Pulmonary artery endothelial cell (primary cell): ENCODE data around the gene SIPA1L3. TPM values are rescaled to one million over a fixed set of nuclear protein-coding genes. Genes with fewer than 3 reads are reported as not detected.
"Not testable (repeated sequence)": the region's sequence is repeated elsewhere in the genome, so short reads cannot be mapped to it uniquely, and the experiment has no call there.

Experiments
- DNase-seq: peaks from one replicate; pipeline ENCODE4 v3.0.0-alpha.2; 2011; ENCODE audit warnings: low read depth, low spot score
- total RNA-seq: library from RNA; depleted of rRNA; stranded (reverse); fragments of >200 nt; gene quantifications from 2 replicates; pipeline ENCODE4 v1.2.3, GENCODE V29; 2014

The SIPA1L3 gene
- total RNA-seq, 1 donor from 2014 or later = 9.7 TPM

GRCh38 chr19:38043649-38044144 lies 136.7 kb downstream of the SIPA1L3 start:
- DNase-seq = no peak

DNA sequence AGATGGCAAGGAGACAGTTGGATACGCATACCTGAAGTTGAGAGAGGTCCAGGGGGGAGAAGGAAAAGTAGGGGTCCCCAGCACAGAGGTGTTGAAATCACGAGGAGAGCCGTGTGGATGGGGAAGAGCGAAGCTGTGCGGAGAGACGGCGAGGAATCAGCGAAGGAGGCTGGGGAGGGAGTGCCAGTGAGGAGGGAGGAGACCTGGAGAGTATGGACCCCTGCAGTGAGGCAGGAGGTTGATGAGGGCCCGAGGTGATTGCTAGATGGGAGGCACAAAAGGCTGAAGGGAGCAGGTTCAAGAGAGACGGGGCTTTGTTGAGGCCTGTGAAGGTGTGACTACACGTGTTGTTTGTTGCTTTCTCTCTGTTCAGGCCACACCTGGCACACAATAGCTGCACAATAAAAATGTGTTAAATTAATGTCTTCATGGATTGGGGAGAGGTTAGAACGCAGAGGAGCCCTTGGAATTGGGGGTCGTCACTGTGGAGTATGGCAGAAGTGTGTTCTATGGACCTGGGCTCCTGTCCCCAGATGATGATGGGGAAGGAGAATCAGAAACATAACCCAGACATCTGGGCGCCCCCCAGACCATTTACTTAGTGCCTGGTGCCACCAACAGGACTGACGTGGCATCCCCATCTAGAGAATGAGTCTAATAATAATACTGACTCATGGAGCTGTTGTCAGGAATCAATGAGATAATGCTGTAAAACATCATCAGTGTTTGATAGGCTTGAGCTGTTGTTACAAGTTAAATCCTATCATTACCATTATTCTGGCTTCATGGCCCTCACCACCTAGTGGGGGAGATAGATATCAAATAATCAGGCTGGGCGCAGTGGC lies 137.5 kb downstream of the SIPA1L3 start:
- no peak for DNase-seq

- no peak for DNase-seq
These were observed 138.7 kb downstream of the SIPA1L3 start for GRCh38 chr19:38045554-38046253.

DNA sequence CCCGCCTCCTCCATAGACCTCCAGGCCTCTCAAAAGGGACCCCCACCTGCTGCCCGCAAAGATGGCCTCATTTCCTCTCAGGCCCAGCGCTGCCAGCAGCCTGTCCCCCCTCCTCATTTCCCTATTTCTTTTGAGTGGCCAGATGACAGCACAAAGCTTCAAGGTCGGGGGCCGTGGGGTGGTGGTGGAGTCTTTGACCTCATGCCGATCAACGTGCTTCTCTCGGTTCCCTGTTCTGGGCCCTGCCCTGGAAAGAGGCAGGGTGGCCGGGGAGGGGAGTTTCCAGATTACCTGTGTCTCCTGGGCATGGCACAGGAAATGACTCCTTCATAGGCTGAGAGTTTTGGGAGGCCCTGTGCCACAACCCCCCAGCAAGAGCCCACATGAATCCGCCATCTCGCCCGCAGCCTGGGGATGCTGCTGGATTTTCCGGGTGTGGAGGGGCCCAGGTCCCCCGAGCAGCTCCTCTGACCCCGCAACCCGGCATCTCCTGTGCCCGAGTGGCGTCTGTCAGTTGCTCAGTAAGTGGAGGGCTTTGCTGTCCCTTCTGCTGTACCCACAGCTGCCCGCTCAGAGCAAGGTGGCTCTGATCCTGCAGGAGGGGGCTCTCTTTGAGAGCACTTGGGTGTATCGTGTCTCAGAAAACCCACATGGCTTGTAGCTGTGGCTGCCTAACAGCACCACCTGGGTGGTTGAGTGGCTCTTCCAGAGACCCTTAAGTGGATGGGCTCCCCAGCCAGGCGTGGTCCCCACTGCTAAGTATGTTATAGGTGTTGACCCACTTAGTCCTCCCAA lies 139.4 kb downstream of the SIPA1L3 start:
- DNase-seq = no peak

- no peak for DNase-seq
These were observed 140.0 kb downstream of the SIPA1L3 start for GRCh38 chr19:38047049-38047438.

DNA sequence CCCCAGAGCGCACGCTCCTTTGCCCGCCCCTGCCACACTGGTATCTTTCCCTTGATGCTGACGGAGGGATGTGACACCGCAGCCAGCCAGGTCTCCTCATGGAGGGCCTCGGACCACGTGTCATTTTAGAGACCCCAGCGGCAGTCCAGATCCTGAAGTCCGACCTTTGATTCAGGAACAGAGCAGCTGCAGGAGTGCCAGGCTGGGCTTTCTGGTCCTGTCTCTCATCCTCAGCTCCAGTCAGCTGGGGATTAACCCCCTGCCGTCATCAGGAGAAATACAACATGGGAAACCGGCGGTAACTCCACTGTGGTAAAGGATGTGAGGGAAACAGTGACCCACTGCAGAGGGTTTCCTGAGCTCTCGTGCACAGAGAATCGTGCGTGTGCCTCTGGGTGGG lies 140.6 kb downstream of the SIPA1L3 start:
- no peak for DNase-seq

GRCh38 chr19:38049105-38049649 lies 142.2 kb downstream of the SIPA1L3 start:
- DNase-seq = no peak

DNA sequence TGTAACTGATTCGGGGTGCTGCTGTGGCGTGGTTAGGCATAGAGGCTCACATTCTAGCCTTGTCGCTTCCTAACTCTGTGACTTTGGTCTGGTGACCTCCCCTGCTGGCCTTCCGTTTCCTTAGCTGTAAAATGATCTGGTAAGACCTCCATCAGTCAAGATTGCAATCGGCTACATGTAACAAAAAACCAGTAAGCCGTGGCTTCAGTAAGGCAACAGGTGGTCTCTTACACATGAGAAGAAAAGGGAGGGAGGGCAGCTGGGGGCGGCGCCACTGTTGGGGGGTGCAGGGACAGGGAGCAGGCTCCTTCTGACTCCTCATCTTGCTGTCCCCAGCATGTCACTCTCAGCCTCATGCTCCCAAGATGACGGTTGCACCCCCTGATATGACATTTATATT lies 148.0 kb downstream of the SIPA1L3 start:
- no peak for DNase-seq

- DNase-seq = no peak
These were observed 148.9 kb downstream of the SIPA1L3 start for GRCh38 chr19:38055655-38056521.

DNA sequence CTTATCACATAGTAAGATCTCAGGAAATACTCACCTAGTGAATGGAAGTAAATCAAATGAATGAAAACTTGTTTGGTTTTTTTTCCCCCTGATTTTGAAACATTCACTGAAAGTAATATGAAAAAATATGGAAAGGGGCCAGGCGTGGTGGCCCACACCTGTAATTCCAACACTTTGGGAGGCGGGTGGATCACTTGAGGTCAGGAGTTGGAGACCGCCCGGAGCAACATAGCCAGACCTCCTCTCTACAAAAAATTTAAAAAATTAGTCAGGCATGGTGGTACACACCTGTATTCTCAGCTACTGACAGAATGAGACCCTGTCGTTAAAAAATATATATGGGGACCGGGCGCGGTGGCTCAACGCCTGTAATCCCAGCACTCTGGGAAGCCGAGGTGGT lies 149.6 kb downstream of the SIPA1L3 start:
- no peak for DNase-seq

DNA sequence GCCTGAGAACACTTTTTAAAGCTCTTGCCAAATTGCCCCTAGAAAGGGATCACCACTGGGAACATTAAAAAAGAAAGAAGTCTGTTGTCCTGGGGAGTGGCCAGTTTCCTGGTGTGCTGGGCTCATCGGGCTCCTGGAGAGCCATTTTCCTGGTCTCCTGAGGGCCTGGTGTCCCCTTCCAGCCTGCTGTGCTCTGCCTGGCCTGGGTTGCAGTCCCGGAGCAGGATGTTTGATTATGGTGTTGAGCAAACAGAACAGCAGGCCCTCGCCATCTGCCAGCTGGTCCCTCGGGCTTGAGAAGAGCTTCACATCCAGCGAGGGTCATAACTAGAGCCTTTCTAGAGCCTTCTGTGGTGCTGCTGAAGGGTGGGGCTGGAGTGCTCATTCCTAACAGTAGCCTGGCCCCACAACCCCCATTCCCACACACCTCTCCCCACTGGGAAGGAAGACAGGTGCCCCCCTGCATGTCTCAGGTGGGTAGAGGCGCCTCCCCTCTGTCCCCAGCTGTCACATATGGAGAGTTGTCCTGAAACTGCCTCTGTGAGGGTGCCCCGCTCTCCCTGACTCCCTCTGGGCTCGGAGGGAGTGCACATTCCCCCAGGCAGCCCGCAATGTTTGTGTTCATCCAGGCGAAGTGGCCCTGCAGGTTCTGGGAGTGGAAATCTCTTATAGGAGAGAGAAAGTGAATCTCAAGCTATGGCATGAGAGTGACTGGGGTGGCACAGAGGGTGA lies 151.1 kb downstream of the SIPA1L3 start:
- no peak for DNase-seq

- DNase-seq = peak; percentile 69
These were observed 152.9 kb downstream of the SIPA1L3 start for GRCh38 chr19:38059897-38060296.

DNA sequence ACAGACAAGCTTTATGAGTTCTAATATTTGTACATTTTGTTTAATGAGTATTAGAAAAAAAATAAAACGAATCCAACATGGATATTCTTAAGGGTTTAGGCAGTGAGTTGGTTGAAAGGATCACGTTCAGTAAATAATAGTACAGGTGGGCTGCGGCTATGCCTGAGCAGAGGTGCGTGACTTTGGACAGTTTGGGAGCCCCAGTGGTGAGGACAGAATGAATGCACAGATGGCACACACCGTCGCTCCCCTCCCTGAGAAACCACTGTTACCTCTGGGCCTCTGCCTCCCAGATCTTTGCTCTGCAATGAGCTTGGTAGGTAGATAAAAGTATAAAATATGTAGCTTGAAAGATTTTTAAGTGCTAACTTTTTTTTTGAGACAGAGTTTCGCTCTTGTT lies 153.3 kb downstream of the SIPA1L3 start:
- DNase-seq = no peak

- DNase-seq = peak; percentile 22
These were observed 154.3 kb downstream of the SIPA1L3 start for GRCh38 chr19:38061294-38061693.

GRCh38 chr19:38062959-38063761 lies 156.2 kb downstream of the SIPA1L3 start:
- DNase-seq = no peak

DNA sequence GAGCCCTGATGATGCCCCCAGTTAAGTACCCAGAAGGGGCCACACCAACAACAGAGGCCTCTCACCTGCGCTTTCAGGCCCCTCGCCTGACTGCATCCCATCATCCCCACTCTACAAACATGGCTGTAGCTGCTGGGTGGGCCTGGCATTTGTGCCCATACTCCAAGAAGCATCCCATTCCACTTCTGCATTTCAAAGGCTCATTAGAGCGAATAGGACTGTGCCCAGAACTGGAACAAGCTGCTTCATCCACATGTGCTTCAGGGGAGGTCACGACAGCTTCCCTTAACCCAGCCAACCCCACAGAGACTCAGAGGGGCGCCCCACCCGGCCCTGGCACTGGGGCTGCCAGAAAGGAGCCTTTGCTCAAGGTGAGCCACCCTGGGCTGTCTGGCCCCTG lies 156.9 kb downstream of the SIPA1L3 start:
- DNase-seq = no peak

DNA sequence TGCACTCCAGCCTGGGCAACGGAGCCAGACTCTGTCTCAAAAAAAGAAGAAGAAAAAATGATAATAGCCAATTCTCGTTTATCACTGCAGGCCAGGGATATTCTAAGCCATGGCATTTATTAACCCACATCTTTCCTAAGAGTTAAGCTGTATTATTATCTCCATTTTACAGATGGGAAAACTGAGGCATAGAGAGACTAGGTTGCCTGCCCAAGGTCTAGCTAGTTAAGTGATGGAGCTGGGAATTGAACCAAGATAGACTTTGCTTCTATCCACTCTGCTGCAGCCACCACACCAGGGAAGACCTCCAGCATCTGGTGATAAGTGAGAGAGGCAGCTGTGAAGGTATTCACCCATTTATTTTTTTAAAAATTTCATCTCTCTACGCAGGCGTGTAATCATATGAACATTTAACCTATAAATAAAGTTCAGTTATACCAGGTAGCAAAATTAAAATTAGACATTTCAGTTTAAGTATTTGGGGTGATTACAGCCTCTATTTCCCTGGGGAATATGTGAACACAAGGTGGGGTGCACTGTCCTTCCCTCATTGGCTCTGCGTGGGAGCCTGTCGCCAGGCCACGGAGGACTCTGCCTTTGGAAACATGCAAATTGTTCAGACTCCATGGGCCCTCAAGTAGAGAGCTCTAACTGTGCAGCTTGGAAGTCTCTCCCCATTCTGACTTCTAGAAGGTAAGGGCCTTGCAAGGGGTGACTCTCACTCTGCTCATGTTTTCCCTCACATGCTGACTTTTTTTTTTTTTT lies 157.8 kb downstream of the SIPA1L3 start:
- no peak for DNase-seq

- DNase-seq = not testable (repeated sequence)
These were observed 158.8 kb downstream of the SIPA1L3 start for GRCh38 chr19:38065775-38066174.
